Stimulated activated CD4-positive, alpha-beta T cell treated with anti-CD3 and anti-CD28 coated beads, Interleukin-12 subunit alpha, Interleukin-12 subunit beta, amount 100 ng/mL, for 4 hours (primary cell): ENCODE data around the gene POLDIP3.

Experiments
- DNase-seq: peaks from one replicate; pipeline ENCODE4 v3.0.0-alpha.2; 2020

POLDIP3 gene, protein sequence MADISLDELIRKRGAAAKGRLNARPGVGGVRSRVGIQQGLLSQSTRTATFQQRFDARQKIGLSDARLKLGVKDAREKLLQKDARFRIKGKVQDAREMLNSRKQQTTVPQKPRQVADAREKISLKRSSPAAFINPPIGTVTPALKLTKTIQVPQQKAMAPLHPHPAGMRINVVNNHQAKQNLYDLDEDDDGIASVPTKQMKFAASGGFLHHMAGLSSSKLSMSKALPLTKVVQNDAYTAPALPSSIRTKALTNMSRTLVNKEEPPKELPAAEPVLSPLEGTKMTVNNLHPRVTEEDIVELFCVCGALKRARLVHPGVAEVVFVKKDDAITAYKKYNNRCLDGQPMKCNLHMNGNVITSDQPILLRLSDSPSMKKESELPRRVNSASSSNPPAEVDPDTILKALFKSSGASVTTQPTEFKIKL

DNA sequence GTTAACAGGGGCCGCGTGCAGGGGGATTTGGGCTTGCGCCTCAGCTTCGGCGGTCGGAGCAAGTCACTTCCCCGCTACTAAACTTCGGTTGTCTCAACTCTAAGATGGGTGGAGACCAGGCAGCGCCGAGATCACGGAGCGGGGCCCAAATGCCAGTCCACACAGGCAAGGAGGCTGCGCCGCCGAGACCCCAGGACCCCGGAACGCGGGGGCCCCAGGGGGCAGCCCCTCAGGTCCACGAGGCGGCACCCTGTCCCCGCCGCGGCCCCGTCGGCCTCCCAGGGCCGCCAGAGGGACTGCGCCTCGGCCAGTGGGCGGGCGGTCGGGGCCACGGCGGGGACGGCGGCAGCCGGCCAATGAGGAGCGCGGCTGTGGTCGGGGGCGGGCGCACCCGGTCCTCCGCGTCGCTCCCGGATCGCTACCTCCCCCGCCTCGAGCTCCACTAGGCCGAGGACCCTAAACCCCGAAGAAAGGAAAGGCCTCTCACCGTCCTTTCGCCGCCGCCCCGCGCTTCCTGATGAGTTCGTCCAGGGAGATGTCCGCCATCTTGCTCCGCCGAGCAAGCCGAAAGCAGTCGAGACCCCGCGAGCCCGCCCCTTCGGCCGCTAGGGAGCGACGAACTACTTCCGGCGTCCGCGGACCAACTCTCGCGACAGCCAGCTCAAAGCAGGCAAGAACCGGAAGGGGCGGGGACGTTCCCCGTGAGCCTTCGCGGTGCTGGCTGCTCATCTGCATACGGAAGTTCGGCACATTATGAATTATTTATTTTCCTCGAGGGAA is at the start of gene POLDIP3:
Gene POLDIP3 (minus strand): TSS at position 572 of the 780 bp plus-strand sequence. CDS start 26 bp downstream, at position 546.
- DNase-seq = peak; percentile 98

DNA sequence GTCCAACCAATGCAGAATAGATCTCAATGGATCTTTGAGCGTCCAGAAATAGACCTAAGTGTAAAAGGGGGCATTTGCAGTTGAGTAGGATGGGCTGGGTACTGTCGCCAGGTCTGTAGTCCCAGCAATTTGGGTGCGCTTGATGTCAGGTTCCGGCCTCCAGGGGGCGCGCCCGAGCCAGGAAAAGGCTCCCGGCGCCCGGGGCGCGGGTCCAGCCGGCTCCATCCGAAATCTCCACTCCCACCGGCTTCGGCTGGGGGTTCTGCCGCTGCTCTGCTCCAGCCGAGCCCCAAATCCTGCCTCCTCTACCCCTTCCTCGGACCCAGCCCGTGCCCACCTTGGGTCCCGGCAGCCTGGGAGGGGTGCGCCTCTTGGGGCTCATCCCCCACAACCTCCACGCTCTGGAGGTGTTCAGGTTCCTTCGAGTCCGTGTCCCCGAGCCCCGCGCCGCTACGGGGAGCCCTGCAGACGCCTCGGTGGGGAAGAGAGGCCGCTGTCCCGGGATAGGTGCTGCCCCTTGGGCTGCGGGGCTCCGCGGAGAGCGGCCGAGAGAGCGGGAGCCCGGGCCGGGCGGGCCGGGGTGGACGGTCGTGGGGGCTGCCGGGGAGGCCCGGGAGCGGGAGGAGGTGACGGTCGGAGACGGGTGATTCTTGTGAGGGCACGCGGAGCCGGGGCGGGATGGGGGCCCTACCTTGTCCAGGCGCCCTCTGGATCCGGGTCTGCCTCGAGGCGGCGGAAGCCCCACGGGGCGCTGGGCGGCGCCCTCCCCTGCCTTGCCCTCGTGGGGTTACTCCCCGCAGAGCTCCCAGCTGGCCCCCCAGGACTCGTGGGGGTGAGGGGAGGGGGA is 47.5 kb upstream of the POLDIP3 start:
- peak; percentile 83 for DNase-seq

DNA sequence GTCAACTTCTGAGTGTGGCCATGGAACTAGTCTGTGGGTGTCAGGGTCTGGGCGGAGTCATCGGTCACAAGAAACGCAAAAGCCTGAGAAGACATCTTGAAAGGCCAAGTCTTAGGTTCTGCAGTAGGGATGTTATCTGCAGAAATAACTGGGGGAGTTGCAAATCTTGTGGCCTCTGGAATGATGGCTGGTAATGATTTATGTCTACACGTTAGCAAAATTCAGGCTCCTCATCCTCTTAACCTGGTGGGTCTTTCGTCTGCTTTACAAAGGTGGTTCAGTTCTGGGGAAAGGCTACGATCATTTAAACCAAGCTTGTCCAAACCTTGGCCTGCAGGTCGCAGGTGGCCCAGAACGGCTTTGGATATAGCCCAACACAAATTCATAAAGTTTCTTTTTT is 41.9 kb upstream of the POLDIP3 start:
- DNase-seq = no peak

DNA sequence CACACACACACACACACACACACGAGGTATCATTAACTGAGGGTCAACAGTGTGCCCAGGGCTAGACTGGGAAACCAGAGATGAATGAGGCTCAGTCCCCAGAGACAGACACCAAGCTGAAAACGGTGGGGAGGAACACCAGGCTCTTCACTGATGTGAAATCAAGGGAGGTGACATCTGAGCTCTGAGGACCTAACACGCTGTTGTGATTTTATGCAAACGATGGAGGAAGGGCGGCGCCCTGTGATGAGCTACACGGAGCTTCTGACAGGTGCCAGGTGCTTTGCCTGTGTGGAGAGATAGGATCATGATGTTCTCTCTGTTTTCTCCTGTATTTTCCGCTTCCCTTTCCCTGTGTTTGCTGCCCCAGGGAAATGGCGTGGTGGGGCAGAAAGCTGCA is 41.0 kb upstream of the POLDIP3 start:
- DNase-seq = no peak

DNA sequence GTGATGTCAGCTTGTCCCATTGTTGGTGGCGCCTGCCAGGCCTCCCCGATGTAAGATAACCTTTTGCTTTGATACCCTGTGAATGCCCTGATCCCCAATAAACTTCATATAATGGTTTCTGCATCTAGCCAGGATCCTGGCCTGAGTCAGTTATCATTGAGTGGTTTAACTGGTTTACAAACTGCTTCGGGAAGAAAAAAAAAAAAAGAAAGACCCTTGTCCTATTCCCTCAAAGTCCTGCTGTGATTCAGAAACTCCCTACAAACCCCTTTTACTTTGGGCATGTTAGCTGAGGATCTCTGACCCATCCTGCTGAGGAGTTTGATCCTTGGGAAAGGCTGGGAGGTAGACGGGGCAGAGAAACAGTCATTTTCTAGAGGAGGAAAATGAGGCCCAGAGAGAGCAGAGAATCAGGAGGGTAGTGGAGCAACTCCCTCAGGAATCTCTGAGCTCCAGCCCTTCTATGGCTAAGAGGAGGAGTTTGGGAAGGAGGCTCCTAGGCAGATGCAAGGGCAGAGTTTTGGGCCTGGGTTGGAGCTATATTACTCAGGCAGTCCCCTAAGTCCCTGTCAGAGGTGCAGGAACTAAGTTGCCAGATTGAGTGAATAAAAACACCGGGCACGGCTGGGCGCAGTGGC is 39.9 kb upstream of the POLDIP3 start:
- DNase-seq = no peak

DNA sequence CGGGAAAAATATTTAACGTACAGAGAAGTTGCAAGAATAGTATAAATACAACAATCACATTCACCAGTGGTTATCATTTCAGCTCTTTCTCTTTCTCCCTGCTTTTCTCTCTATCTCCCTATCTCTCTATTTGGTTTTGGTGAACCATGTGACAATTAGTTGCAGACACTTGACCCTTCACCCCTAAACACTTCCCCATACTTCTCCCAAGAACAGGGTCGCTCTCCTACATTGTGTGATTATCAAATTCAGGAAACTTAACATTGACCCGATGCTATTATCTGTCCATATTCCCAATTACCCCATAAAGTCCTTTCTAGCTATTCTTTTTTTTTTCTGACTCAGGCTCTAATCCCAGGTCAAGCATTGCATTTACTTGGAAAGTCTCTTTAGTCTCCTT is 39.3 kb upstream of the POLDIP3 start:
- no peak for DNase-seq

DNA sequence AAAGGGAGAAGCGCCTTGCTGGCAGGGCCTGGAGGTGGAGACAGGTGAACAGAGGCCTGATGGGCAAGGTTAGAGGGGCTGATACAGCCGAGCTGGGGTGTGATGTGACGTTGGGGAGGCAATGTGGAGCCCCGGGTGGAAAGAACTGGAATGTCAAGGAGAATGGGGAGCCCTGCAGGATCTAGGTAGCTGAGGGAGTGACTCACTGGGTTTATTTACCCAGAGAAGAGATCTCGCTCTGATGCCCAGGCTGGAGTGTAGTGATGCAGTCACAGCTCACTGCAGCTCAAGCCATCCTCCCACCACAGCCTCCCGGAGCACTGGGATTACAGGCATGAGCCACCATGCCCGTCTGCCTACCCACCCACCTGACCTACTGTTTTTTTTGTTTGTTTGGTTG is 36.5 kb upstream of the POLDIP3 start:
- DNase-seq = no peak

DNA sequence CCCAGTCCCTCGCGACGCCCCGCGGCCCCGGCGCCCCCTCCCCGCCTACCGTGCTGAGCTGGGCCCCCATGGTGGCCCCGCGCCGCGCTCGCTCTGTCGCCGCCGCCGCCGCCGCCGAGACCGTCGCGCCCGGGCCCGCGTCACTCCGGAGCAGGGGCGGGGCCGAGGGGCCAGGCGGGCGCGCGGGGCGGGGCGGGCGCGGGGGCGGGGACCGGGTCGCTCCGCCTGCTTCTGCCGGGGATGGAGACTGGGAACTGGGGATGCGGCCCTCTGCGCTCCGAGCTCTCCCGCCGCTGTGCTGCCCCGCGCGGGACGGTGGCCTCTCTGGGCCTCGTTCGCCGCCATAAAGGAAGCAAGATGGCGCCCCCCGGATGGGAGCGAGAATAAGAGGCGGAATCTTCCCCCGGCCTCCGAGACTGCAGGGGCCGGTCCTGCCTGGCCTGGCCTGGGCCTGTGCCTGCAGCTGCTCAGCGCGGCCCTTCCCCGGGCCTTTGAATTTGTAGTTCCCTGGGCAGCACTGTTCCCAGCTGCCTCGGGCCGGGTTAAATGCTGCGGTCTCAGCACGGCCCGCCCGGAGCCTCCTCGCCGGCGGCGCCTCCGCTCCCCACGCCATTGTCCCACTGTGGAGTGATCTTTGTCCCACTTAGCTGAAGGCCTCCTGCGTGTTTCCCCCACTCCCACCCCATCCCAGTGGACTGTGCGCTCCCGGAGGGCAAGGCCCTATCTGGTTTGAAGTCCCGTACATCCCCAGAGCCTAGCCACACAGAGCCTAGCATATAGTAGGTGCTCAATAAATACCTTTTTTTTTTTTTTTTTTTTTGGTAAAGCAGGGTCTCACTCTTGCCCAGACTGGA is 34.8 kb upstream of the POLDIP3 start, which contains the start of gene CYB5R3:
Gene CYB5R3 (minus strand): TSS at position 147 of the 854 bp plus-strand sequence. CDS start 77 bp downstream, at position 70.
- peak; percentile 82 for DNase-seq

DNA sequence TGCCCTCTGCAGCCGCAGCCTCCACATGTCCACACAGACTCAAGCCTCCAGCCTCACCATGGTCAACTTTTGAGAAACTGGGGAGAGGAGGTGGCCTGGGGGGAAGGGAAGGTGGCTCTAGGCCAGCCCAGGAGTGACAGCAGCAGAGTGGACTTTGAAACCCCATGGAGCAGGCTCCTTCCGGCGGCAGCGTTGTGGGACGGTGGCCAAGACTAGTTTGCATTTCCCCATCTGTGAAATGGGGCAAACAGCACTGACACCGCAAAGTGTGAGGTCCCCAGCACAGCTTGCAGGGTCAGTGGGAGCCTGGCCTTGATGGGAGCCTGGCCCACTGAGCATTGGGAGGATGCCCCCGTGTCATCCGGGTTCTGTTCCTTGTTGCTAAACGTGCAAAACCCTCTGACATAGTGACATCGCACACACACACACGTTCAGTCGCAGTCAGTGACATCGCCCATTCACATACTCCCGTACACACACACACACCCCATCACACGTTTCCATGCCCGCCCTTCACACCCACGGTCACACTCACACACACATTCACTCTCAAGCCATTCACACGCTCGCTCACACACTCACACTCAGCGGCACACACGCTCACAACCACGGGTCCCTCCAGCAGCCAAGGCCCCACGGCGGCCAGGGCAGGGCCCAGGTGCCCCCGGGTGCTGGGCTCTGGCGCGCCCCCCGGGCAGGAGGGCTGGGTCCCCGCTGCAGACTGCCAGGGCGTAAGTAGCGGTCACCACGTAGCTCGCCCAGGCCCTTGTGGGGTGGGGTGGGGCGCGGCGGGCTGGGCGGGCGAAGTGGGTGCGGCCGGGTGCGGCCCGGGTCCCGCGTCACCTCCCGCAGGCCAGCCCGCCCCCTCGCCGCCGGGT is 33.9 kb upstream of the POLDIP3 start:
- DNase-seq = no peak

DNA sequence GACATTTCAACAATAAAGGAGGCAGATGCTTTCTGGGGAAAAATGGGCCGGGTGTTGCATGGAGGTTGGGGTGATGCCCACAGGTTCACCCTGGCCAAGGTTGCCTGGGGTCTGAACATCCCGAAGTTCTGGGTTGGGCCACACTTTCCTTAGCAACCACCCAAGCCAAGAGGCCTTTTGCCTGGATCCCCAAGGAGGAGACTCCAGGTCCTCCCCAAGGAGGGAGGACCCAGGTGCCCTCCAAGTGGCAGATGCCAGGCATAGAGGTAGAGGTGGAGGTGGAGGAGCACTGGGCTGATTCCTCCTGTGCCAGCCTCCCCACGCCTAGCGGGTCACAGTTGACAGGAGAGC is 33.3 kb upstream of the POLDIP3 start:
- no peak for DNase-seq

DNA sequence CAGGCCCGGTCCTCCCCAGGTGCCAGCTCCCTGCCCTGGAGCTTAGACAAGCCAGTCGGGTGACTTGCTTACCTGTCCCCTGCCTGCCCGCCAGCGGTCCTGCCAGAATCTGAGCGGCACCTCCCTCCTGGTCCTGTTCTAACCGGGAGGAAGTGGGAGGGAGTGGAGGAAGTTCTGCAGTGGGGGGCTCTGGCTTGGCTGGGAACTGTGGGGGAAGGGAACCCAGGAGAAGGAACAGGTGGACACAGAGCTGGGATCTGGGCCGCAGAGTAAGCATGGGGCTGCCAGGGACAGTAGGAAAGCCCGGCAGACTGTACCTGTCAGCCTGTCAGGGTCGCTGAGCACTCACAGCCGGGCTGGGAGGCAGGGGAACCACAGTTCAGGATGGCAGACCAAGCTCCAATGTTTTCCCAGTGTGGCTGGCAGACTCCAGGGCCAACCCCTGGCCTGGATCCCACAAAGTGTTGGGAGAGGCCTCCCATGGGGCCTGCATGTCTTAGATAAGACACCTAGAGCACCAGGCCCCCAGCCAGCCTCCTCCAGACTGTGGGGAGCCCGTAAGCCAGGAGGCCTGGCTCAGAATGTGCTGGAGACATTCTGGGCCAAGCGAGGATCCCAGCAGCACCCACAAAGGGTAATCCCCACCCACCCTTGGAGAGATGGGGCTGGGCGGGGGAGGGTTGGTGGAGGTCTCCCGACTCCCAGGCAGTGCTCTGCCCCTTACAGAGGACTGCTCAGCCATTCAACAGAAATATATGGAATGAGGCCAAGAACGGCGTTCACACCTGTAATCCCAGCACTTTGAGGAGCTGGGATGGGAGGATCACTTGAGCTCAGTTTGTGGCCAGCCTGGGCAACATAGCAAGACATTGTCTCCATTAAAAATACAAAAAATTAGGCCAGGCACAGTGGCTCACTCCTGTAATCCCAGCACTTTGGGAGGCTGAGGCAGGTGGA is 32.2 kb upstream of the POLDIP3 start:
- DNase-seq = no peak

DNA sequence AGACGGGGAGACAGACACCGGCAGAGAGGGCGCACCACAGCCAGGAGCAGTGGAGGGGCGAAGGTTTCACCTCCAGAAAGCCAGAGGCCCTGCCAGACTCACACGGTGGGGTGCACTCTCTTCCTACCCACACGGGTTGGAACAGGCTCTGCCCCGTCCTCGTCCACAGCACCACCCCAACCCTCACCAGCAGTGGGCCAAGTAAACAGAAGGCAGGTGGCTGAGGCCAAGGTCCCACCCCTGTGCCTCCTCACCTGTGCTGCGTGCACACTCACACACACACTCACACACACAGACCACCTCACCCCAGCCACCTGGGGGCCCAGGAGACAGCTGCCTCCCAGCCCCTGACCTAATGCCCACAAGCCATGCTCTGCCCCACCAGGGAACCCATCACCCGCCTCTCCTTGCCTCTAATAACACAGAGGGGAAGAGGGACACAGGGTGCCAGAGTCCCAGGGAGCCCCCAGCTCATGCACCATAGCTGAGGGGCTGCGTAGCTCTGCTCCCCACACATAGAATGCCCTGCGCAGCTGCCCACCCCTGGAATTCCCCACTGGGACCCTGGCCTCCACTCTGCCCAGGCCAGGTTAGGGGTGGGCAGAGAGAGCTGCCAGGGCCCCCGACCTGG is 31.4 kb upstream of the POLDIP3 start:
- DNase-seq = no peak

DNA sequence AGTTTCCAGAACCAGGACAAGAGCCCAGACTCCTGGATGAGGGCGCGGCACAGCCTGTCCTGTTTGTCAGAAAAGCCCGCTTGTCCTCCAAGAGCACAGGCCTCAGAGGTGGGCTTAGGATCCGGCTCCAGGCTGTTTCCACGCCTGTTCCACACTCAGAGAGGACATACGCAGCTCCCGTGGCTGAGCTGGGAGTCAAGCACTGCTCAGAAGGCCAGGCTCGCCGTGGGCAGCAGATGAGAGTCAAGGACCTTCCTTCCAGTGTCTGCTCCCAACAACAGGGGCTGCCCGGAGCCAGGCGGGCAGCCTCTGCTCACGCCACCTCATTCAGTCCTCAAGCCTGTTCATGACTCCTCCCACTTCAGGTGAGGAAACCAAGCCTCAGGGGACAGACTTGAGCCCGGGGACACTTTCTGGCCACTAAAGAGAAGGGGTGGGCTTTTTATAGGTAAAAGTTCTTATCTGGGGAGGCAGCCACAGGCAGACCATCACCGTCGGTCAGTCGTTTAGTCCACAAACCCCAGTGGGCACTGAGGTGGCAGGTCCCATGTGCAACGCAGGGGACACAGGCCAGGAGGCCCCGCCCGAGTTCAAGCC is 30.8 kb upstream of the POLDIP3 start:
- DNase-seq = no peak

DNA sequence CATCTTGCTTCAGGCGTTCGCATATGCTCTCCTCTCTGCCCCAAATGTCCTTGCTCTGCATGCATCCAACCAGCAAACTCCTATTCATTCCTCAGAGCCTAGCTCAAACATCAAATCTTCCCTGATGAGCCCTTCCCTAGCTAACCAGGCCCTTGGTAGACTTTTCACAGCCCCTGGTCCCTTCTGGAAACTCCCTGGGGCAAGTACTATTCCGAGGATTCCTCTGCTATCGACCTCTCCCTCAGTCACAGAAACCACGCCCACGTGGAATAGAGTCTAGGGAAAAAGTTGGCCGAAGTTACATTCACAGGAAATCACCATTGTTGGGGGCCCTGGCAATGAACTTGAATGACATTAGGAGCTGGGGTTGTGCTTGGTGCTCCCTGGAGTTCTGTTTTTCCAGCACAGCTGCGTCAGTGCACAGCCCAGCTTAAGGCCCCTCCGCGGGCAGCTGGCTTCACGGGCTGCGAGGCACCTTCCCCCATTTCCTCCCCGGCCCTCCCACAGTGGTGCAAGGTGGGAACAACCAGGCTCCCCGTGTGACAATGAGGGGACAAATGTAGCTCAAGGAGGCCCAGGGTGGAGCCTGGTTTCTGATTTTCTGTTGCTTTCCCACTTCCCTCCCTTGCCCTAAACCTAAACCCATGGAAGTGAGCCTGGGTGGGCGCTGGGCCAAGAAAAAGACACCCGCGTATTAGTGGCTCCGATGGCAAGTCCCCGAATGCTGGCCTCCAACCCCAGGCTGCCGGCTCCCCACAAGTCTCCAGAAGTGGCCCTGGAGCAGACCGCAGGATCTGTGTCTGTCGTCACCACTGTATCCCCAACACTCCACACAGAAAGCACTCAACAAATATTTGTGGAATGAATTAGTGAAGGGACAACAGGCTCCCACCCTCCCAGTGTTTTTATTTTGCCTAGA is 30.0 kb upstream of the POLDIP3 start:
- no peak for DNase-seq

DNA sequence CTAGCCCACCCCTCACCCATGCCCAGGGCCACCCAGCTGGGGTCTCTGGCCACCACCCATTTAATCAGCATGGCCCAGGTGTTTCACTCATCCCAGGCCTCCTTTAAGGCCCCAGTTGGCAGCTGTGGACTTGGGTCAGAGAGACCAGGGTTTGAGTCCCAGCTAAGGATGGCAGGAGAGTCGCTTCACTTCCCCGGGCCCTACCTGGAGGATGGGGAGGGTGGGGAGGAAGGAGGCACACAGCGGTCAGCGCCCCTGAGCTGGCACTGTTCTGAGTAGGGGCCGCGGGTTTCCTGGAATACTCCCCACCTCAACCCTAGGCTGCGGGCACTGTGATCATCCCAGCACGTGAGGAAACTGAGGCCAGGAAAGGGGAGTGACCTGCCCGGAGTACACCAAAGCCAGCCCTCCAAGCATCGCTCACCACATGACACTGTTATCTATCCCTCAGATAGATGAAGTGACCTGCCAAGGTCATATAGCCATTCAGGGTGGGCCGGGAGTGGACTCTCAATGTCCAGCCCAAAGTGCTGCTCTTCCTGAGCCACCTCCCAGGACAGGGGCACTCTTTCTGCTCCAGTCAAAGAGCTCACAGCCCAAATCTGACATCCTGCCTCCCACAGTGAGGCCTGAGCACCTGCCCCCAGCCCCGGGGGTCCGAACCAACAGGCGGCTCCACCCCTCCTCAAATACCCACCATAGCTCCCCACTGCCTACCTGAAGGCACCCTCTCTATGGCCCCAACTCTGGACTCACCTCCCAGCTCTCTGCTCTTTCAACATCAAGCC is 29.1 kb upstream of the POLDIP3 start:
- DNase-seq = no peak
